K562 (cell line): ENCODE data around the gene MRPL54. TPM values are rescaled to one million over a fixed set of nuclear protein-coding genes. Genes with fewer than 3 reads are reported as not detected.

Source experiments
- ATAC-seq: fragments of 200-7000 bp; cut with Tn5 transposase; 3 replicates; pipeline ENCODE4 v1.9.1; 2020; ENCODE audit warnings: moderate library complexity
- BruUV-seq: library from RNA; stranded (reverse); fragments of 400-500 nt; replicated peaks from 2 replicates; lab custom pipeline; 2021; lab: Mats Ljungman, UMichigan
- CTCF ChIA-PET: fragments of 300-600 bp; formaldehyde crosslinking; extraction: SDS; loops from one replicate; lab custom pipeline; 2021; ENCODE audit warnings: low intra/inter-chr PET ratio; lab: Yijun Ruan, JAX
- POLR2A ChIA-PET: fragments of 300-600, 350-650 bp; sonication (Branson Sonifier 250); formaldehyde crosslinking; extraction: SDS; loops from one replicate; lab custom pipeline; 2021; ENCODE audit warnings: antibody characterized with exemption, inconsistent platforms; lab: Yijun Ruan, JAX
- DNase-seq, 4 experiments: peaks; one replicate each; pipeline versions ENCODE4 v3.0.0 to v3.0.0-alpha.2; 2011 to 2018; ENCODE audit warnings: low spot score in 3 of 4, mixed read lengths in 3 of 4; ENCODE audit errors: extremely low read depth in 1 of 4
- FAIRE-seq: peaks from 2 replicates; lab custom pipeline; 2011; peaks lifted over from hg19 to GRCh38; lab: Jason Lieb, UNC
- H2AFZ ChIP-seq: 2 replicates; pipeline ENCODE4 v1.6.0; 2011; ENCODE audit warnings: low read depth, low read length, control low read depth, inconsistent platforms
- H3K27ac ChIP-seq: fragments of 200-600 bp; 3 replicates; pipeline ENCODE4 v1.8.0; 2011; ENCODE audit warnings: low read depth, mild to moderate bottlenecking, control low read depth, inconsistent platforms, low read length, moderate library complexity, mixed read lengths; ENCODE audit errors: extremely low read depth
- H3K27me3 ChIP-seq, 2 experiments: fragments of 300-600 bp in 1 of 2; 2 replicates in 1 of 2; 3 replicates in 1 of 2; pipeline versions ENCODE4 v1.6.0 to v1.8.0; 2011; ENCODE audit warnings: inconsistent platforms in 2 of 2, low read length in 2 of 2, mild to moderate bottlenecking in 1 of 2, mixed read lengths in 1 of 2, moderate library complexity in 1 of 2; ENCODE audit not compliant: control insufficient read depth in 2 of 2, insufficient read depth in 2 of 2
- H3K36me3 ChIP-seq: fragments of 300-600 bp; 3 replicates; pipeline ENCODE4 v1.8.0; 2011; ENCODE audit warnings: mild to moderate bottlenecking, low read length, inconsistent platforms; ENCODE audit not compliant: control insufficient read depth, insufficient read depth
- H3K4me1 ChIP-seq, 2 experiments: fragments of 200-600 bp in 1 of 2; replicated peaks in 1 of 2; 2 replicates in 1 of 2; 3 replicates in 1 of 2; pipeline versions ENCODE4 v1.5.1 to v1.8.0; 2011; ENCODE audit warnings: inconsistent platforms in 2 of 2, low read length in 2 of 2, mild to moderate bottlenecking in 1 of 2, mixed read lengths in 1 of 2, moderate library complexity in 1 of 2; ENCODE audit not compliant: control insufficient read depth in 2 of 2, insufficient read depth in 2 of 2
- H3K4me2 ChIP-seq: 2 replicates; pipeline ENCODE4 v1.6.1; 2011; ENCODE audit warnings: low read length, control low read depth, inconsistent platforms, mixed read lengths; ENCODE audit not compliant: insufficient read depth
- H3K4me3 ChIP-seq: fragments of 200-600 bp; sonication (generic), shearing (Covaris generic); 2 replicates; pipeline ENCODE4 v1.5.1; 2016; ENCODE audit warnings: control low read depth, inconsistent platforms
- H3K79me2 ChIP-seq: fragments of 200-600 bp; 3 replicates; pipeline ENCODE4 v1.8.0; 2011; ENCODE audit warnings: low read length, inconsistent platforms; ENCODE audit not compliant: control insufficient read depth, insufficient read depth
- H3K9ac ChIP-seq, 2 experiments: 2 replicates each; pipeline versions ENCODE4 v1.6.0 to v1.6.1; 2011; ENCODE audit warnings: low read depth in 2 of 2, low read length in 2 of 2, control low read depth in 1 of 2, inconsistent platforms in 1 of 2, mild to moderate bottlenecking in 1 of 2, mixed read lengths in 1 of 2; ENCODE audit not compliant: insufficient read depth in 1 of 2
- H3K9me1 ChIP-seq: one replicate; pipeline ENCODE4 v1.6.0; 2011; ENCODE audit warnings: inconsistent platforms, mild to moderate bottlenecking, low read length, moderate library complexity; ENCODE audit not compliant: control insufficient read depth, insufficient read depth
- H3K9me3 ChIP-seq: replicated peaks from 2 replicates; pipeline ENCODE4 v1.5.1; 2011; ENCODE audit warnings: low read depth, low read length, inconsistent platforms; ENCODE audit not compliant: control insufficient read depth, insufficient read depth
- H4K20me1 ChIP-seq: replicated peaks from 2 replicates; pipeline ENCODE4 v1.6.1; 2011; ENCODE audit warnings: low read length, inconsistent platforms, mixed read lengths; ENCODE audit not compliant: control insufficient read depth, insufficient read depth
- BCOR ChIP-seq: fragments of 450-650 bp; IDR thresholded peaks from 2 replicates; pipeline ENCODE4 v1.6.1; 2016
- CHCHD3 ChIP-seq: fragments of 250-450 bp; sonication (Bioruptor Pico); IDR thresholded peaks from 2 replicates; pipeline ENCODE4 v2.1.2; 2022; ENCODE audit warnings: mild to moderate bottlenecking
- EZH2 ChIP-seq: IDR thresholded peaks from 2 replicates; pipeline ENCODE4 v1.6.1; 2012; ENCODE audit warnings: low read depth, mild to moderate bottlenecking, inconsistent platforms, low read length, borderline replicate concordance
- NEUROD1 ChIP-seq: fragments of 150-350 bp; IDR thresholded peaks from 2 replicates; pipeline ENCODE4 v1.6.1; 2014; ENCODE audit warnings: borderline replicate concordance, low read length, low read depth; ENCODE audit not compliant: partially characterized antibody
- NFATC3 ChIP-seq: fragments of 450-650 bp; IDR thresholded peaks from 2 replicates; pipeline ENCODE4 v1.6.1; 2017; ENCODE audit warnings: mild to moderate bottlenecking
- RBM25 ChIP-seq: fragments of 200-400 bp; formaldehyde crosslinking; IDR thresholded peaks from 2 replicates; pipeline ENCODE4 v1.6.1; 2018; ENCODE audit warnings: low read length, low read depth, moderate library complexity; ENCODE audit not compliant: severe bottlenecking
- RCOR1 ChIP-seq, 2 experiments: IDR thresholded peaks; 2 replicates each; pipeline ENCODE4 v1.6.1; 2012; ENCODE audit warnings: low read depth in 2 of 2, low read length in 2 of 2, borderline replicate concordance in 1 of 2, improper control_type of control experiment in 1 of 2
- SMARCA5 ChIP-seq: fragments of 450-650 bp; IDR thresholded peaks from 2 replicates; pipeline ENCODE4 v1.6.1; 2016
- SMARCE1 ChIP-seq: fragments of 450-650 bp; IDR thresholded peaks from 2 replicates; pipeline ENCODE4 v1.7.1; 2016; ENCODE audit warnings: mild to moderate bottlenecking
- TOE1 ChIP-seq, 2 experiments: fragments of 450-650 bp in 1 of 2; sonication (generic) in 1 of 2; formaldehyde crosslinking in 1 of 2; IDR thresholded peaks; 2 replicates each; pipeline versions ENCODE4 v1.7.1 to v1.8.0; 2016 to 2022; ENCODE audit warnings: borderline replicate concordance in 2 of 2, mild to moderate bottlenecking in 2 of 2, antibody characterized with exemption in 1 of 2, inconsistent platforms in 1 of 2, low read depth in 1 of 2, missing genetic modification reagents in 1 of 2, moderate library complexity in 1 of 2
- WGBS: fragments of 100-300 bp; shearing (Covaris generic); methylation state at CpG from one replicate; pipeline ENCODE4 v1.1.6; 2016; ENCODE audit warnings: low coverage, mixed read lengths; ENCODE audit not compliant: insufficient coverage; ENCODE audit errors: missing lambda C conversion rate; 5-methylcytosine and 5-hydroxymethylcytosine counted together
- in situ Hi-C: fragments of 300-500 bp; cut with MboI; formaldehyde crosslinking; loops from 4 replicates; pipeline ENCODE4 v1.15.0; 2018; ENCODE audit warnings: inconsistent platforms, mixed read lengths
- intact Hi-C: fragments of 100-400 bp; cut with micrococcal nuclease; formaldehyde crosslinking; loops from 2 replicates; pipeline ENCODE4 v1.14.2; 2022
- polyA plus RNA-seq, 8 experiments: library from polyadenylated mRNA; depleted of rRNA in 4 of 8; stranded (reverse) in 5 of 8; unstranded in 3 of 8; fragments of >200 nt; fragmentation: Nextera tagmentation in 2 of 8; fragmentation: Illumina TruSeq in 1 of 8; extraction: Ambion mirVana in 2 of 8; extraction: Trizol in 1 of 8; gene quantifications; 2 replicates each; pipeline versions ENCODE4 v1.2.1 to v1.2.3, GENCODE V29; 2011 to 2014; ENCODE audit warnings: inconsistent platforms in 1 of 8, missing spikeins in 1 of 8
- total RNA-seq, 7 experiments: library from RNA; depleted of rRNA in 6 of 7; stranded (reverse); fragments of >200 nt in 6 of 7; fragmentation: Illumina TruSeq in 2 of 7; extraction: Trizol in 2 of 7; gene quantifications; 2 replicates each; pipeline versions ENCODE4 v1.2.1 to v1.2.3, GENCODE V29; 2011 to 2021; ENCODE audit warnings: low replicate concordance in 1 of 7
- TF ChIP-seq, protein P1 (sequence below): fragments of 250-450 bp; sonication (Bioruptor Pico); IDR thresholded peaks from 2 replicates; pipeline ENCODE4 v1.4.0; 2020; ENCODE audit warnings: mild to moderate bottlenecking, moderate library complexity, borderline replicate concordance
- TF ChIP-seq, protein P2 (sequence below): sonication (generic); formaldehyde crosslinking; IDR thresholded peaks from 2 replicates; pipeline ENCODE4 v1.5.0; 2020; ENCODE audit warnings: missing genetic modification reagents
- TF ChIP-seq, protein P3 (sequence below): fragments of 250-450 bp; sonication (Bioruptor Pico); IDR thresholded peaks from 2 replicates; pipeline ENCODE4 v1.4.0; 2020; ENCODE audit warnings: borderline replicate concordance

MRPL54 gene
- total and polyA plus RNA-seq, 9 of the 15 experiments (the other 6 are each of a cell fraction or from before 2014, with no cell fraction given), result 3.5 to 120 (median 56.9) TPM

DNA sequence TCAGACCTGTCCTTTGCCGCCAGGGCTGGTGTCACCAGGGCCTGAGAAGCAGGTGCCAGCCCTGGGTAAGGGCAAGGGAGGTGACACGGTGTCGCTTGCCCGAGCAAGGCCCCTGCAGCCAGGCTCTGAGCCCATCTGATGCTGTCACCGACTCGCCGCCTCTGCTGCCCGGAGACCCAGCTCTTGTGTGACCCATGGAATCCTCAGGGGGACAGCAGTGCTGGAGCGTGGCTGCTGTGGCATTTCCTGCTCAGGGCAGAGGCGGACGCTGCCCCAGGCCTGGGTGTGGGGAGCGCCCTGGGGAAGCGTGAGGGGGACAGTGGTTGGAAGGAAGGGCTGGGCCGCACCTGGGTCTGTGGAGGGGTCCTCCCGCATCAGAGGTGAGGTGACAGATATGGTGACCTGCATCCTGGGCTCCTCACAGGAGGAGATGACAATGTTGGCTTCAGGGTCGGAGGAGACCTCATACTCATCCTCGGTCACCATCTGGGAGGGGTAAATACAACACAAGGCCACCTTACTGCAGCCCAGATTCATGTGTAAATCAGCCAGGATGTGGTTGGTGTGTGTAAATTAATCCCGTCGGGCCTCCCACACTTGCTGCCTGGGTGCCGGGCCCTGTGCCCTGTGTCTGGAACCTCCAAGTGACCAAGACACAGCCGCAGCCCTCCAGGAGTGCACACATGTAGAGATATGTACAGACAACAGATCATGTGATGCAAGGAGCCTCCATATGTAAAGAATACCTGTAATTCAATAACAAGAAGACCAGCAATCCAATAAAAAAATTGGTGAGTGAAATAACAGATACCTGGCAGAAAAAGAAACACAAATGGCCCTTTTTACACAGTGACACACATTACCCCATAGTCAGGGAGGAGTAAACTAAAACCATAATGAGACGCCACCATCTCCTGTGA is 51.3 kb downstream of the MRPL54 start:
- no peak for FAIRE-seq
- peaks cover 0 to 50% of the 10 kb centered on the region in 2 experiments for H3K4me1 ChIP-seq
- 87% methylated on average over 20 of the region's 22 CpGs for WGBS
- TF ChIP-seq SMARCE1, result no peak
- peak in 1 of 2 experiments; percentile 54; a peak in 1 of 4 replicates for TF ChIP-seq RCOR1 (IDR thresholded peaks at IDR 0.05; ENCODE audit: borderline replicate concordance in 1 of 2, low read depth in 2 of 2, low read length in 2 of 2)
- 0 out of 2 replicates have a peak, but pooled peaks have one; percentile 16 for TF ChIP-seq SMARCA5
- TF ChIP-seq TOE1 (IDR thresholded peaks at IDR 0.05; ENCODE audit: borderline replicate concordance), result no peak
- TF ChIP-seq TOE1 (CRISPR knock-in tag; IDR thresholded peaks at IDR 0.05; ENCODE audit: borderline replicate concordance, low read depth), result no peak
- TF ChIP-seq CHCHD3 (CRISPR knock-in tag), result no peak
- TF ChIP-seq, protein P1, sequence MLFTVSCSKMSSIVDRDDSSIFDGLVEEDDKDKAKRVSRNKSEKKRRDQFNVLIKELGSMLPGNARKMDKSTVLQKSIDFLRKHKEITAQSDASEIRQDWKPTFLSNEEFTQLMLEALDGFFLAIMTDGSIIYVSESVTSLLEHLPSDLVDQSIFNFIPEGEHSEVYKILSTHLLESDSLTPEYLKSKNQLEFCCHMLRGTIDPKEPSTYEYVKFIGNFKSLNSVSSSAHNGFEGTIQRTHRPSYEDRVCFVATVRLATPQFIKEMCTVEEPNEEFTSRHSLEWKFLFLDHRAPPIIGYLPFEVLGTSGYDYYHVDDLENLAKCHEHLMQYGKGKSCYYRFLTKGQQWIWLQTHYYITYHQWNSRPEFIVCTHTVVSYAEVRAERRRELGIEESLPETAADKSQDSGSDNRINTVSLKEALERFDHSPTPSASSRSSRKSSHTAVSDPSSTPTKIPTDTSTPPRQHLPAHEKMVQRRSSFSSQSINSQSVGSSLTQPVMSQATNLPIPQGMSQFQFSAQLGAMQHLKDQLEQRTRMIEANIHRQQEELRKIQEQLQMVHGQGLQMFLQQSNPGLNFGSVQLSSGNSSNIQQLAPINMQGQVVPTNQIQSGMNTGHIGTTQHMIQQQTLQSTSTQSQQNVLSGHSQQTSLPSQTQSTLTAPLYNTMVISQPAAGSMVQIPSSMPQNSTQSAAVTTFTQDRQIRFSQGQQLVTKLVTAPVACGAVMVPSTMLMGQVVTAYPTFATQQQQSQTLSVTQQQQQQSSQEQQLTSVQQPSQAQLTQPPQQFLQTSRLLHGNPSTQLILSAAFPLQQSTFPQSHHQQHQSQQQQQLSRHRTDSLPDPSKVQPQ (CRISPR knock-in tag), result no peak
- TF ChIP-seq BCOR, result peak; percentile 63
- TF ChIP-seq, protein P2, sequence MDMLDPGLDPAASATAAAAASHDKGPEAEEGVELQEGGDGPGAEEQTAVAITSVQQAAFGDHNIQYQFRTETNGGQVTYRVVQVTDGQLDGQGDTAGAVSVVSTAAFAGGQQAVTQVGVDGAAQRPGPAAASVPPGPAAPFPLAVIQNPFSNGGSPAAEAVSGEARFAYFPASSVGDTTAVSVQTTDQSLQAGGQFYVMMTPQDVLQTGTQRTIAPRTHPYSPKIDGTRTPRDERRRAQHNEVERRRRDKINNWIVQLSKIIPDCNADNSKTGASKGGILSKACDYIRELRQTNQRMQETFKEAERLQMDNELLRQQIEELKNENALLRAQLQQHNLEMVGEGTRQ, result 0 out of 2 replicates have a peak, but pooled peaks have one; percentile 9
- TF ChIP-seq NEUROD1, result no peak
- no peak for TF ChIP-seq EZH2
- TF ChIP-seq RBM25, result peak; percentile 58
- TF ChIP-seq, protein P3, sequence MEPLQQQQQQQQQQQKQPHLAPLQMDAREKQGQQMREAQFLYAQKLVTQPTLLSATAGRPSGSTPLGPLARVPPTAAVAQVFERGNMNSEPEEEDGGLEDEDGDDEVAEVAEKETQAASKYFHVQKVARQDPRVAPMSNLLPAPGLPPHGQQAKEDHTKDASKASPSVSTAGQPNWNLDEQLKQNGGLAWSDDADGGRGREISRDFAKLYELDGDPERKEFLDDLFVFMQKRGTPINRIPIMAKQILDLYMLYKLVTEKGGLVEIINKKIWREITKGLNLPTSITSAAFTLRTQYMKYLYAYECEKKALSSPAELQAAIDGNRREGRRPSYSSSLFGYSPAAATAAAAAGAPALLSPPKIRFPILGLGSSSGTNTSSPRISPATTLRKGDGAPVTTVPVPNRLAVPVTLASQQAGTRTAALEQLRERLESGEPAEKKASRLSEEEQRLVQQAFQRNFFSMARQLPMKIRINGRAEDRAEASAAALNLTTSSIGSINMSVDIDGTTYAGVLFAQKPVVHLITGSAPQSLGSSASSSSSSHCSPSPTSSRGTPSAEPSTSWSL (CRISPR knock-in tag), result no peak
- TF ChIP-seq NFATC3, result no peak

More for the DNA sequence above, 51.3 kb downstream of the MRPL54 start:
- no peaks in the 10 kb centered on the region; a peak in 1 of 5 replicates for H3K27me3 ChIP-seq
- no peak for DNase-seq
- 0 out of 4 replicates have a peak overlapping the region, but pooled peaks of 1 of the 2 experiments have one; percentile 19 for H3K9ac ChIP-seq
- POLR2A ChIA-PET, result interaction anchor here (0.9 to 1.6 kb wide), 3 partner anchors 8 to 52 kb away, joined by 3 to 4 read pairs (median 3); partner anchors contain the start of genes APBA3 and MRPL54
- in situ Hi-C loops, result no loop called here
- BruUV-seq, result no TSS peak
- no peak for ATAC-seq
- CTCF ChIA-PET, result no interaction called here
- no peaks in the 10 kb centered on the region for H3K9me3 ChIP-seq
- intact Hi-C loops, result no loop called here
- no peak overlapping the region for H3K4me3 ChIP-seq
- H3K4me2 ChIP-seq, result no peak overlapping the region
- H3K9me1 ChIP-seq, result no peaks in the 10 kb centered on the region
- H3K27ac ChIP-seq, result no peak overlapping the region
- no peaks in the 10 kb centered on the region for H4K20me1 ChIP-seq
- no peak overlapping the region for H2AFZ ChIP-seq
- H3K79me2 ChIP-seq, result no peaks in the 10 kb centered on the region
- H3K36me3 ChIP-seq, result no peaks in the 10 kb centered on the region
